Neutrophil (primary cell): ENCODE measurements around the gene CLIP2.
"Not testable (repeated sequence)": the region's sequence is repeated elsewhere in the genome, so short reads cannot be mapped to it uniquely, and the experiment has no call there.

Experiments used
- H3K27ac ChIP-seq: fragments of 200-600 bp; sonication (generic); 2 replicates; pipeline ENCODE4 v1.5.1; 2016; ENCODE audit warnings: mild to moderate bottlenecking, moderate library complexity
- H3K27me3 ChIP-seq: fragments of 200-600 bp; sonication (generic); 2 replicates; pipeline ENCODE4 v1.6.0; 2016; ENCODE audit warnings: mild to moderate bottlenecking
- H3K36me3 ChIP-seq: fragments of 200-600 bp; sonication (generic); 2 replicates; pipeline ENCODE4 v1.5.1; 2017
- H3K4me1 ChIP-seq, 2 experiments: fragments of 200-600 bp in 1 of 2; sonication (generic) in 1 of 2; 1 replicate in 1 of 2; 2 replicates in 1 of 2; pipeline versions ENCODE4 v1.5.1 to v1.6.1; 2013 to 2016; ENCODE audit warnings: low read depth in 1 of 2, low read length in 1 of 2, mild to moderate bottlenecking in 1 of 2, moderate library complexity in 1 of 2; ENCODE audit not compliant: control insufficient read depth in 1 of 2, insufficient read depth in 1 of 2
- H3K4me3 ChIP-seq, 2 experiments: fragments of 200-600 bp in 1 of 2; sonication (generic) in 1 of 2; 1 replicate in 1 of 2; 2 replicates in 1 of 2; pipeline ENCODE4 v1.5.1; 2013 to 2016; ENCODE audit warnings: low read depth in 1 of 2, low read length in 1 of 2, mild to moderate bottlenecking in 1 of 2, moderate library complexity in 1 of 2
- H3K9me3 ChIP-seq: fragments of 200-600 bp; sonication (generic); 2 replicates; pipeline ENCODE4 v1.5.1; 2016
- TF ChIP-seq, protein P1 (sequence below): fragments of 200-600 bp; sonication (generic); IDR thresholded peaks from 2 replicates; pipeline ENCODE4 v1.5.1; 2016; ENCODE audit warnings: antibody characterized with exemption

Gene CLIP2

GRCh38 chr7:74312418-74313028 is 23.3 kb downstream of the CLIP2 start:
- TF ChIP-seq, protein P1, sequence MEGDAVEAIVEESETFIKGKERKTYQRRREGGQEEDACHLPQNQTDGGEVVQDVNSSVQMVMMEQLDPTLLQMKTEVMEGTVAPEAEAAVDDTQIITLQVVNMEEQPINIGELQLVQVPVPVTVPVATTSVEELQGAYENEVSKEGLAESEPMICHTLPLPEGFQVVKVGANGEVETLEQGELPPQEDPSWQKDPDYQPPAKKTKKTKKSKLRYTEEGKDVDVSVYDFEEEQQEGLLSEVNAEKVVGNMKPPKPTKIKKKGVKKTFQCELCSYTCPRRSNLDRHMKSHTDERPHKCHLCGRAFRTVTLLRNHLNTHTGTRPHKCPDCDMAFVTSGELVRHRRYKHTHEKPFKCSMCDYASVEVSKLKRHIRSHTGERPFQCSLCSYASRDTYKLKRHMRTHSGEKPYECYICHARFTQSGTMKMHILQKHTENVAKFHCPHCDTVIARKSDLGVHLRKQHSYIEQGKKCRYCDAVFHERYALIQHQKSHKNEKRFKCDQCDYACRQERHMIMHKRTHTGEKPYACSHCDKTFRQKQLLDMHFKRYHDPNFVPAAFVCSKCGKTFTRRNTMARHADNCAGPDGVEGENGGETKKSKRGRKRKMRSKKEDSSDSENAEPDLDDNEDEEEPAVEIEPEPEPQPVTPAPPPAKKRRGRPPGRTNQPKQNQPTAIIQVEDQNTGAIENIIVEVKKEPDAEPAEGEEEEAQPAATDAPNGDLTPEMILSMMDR: no peak
- Histone ChIP-seq H3K4me3 (no peak overlapping the region), H3K4me1 (no peaks in the 10 kb centered on the region), H3K9me3 (no peaks in the 10 kb centered on the region), H3K36me3 (no peaks in the 10 kb centered on the region), H3K27ac (no peak overlapping the region), H3K27me3 (peaks cover 18% of the 10 kb centered on the region)

GRCh38 chr7:74315891-74316290 is 26.7 kb downstream of the CLIP2 start:
- H3K9me3 ChIP-seq, H3K4me1 ChIP-seq, H3K36me3 ChIP-seq, H3K27ac ChIP-seq, H3K4me3 ChIP-seq: not testable (repeated sequence)
- peaks cover 11% of the 10 kb centered on the region for H3K27me3 ChIP-seq

DNA sequence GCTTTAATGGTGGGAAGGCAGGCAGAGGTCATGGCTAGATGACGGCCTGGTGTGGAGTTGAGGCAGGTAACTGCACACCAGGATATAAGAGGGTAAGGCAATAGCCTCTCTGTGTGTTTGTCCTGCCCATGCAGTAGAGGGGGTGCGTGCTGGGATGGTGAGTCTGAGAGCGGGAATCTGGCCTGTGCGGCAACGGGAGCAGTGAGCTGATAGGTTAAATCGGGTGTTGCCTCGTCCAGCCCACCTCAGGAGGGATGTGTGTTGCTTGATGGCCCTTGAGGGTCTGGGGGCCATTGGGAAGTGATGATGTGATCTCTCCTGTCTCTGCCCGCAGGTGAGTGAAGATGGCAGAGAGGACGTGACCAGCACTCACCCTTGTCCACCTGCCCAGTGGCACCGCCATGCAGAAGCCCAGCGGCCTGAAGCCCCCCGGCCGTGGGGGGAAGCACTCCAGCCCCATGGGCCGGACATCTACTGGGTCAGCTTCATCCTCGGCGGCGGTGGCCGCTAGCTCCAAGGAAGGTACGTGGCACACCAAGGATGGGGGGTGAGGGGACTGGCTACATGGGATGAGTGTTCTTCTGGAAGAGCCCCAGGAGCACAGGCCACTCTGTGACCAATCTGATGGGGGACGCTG is 28.1 kb downstream of the CLIP2 start:
- no peaks in the 10 kb centered on the region for H3K9me3 ChIP-seq
- H3K27me3 ChIP-seq: peaks cover 8% of the 10 kb centered on the region
- no peaks in the 10 kb centered on the region for H3K36me3 ChIP-seq
- no peaks in the 10 kb centered on the region for H3K4me1 ChIP-seq
- TF ChIP-seq, protein P1: no peak
- H3K27ac ChIP-seq: no peak overlapping the region
- H3K4me3 ChIP-seq: no peak overlapping the region

DNA sequence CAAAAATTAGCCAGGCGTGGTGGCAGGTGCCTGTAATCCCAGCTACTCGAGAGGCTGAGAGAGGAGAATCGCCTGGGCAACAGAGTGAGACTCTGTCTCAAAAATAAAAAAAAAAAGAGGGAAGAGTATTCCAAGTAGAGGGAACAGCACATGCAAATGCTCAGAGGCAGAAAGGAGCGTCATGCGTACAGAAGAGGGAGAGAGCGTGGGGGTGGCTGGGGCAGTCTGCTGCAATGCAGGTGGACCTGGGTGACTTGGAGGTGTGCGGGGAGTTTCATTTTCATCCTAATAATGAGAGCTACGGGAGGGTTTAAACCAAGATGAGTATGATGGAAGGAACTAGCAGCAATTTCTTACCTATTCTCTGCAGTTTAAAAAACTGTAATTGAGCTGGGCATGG is 28.8 kb downstream of the CLIP2 start:
- Histone ChIP-seq H3K9me3 (no peaks in the 10 kb centered on the region), H3K4me3 (no peak overlapping the region), H3K36me3 (no peaks in the 10 kb centered on the region), H3K4me1 (no peaks in the 10 kb centered on the region), H3K27me3 (peaks cover under 1% of the 10 kb centered on the region), H3K27ac (no peak overlapping the region)
- TF ChIP-seq, protein P1: no peak

GRCh38 chr7:74320645-74321221 is 31.5 kb downstream of the CLIP2 start:
- Histone ChIP-seq H3K27ac (no peak overlapping the region), H3K9me3 (no peaks in the 10 kb centered on the region), H3K27me3 (no peaks in the 10 kb centered on the region), H3K36me3 (no peaks in the 10 kb centered on the region), H3K4me1 (no peaks in the 10 kb centered on the region), H3K4me3 (no peak overlapping the region)
- TF ChIP-seq, protein P1: no peak

- H3K4me1 ChIP-seq, H3K9me3 ChIP-seq, H3K27ac ChIP-seq, H3K27me3 ChIP-seq, H3K36me3 ChIP-seq, H3K4me3 ChIP-seq: not testable (repeated sequence)
Measured at GRCh38 chr7:74322892-74323291, 33.7 kb downstream of the CLIP2 start.
